ENCODE results near the gene ABCA10.

Gene ABCA10

DNA sequence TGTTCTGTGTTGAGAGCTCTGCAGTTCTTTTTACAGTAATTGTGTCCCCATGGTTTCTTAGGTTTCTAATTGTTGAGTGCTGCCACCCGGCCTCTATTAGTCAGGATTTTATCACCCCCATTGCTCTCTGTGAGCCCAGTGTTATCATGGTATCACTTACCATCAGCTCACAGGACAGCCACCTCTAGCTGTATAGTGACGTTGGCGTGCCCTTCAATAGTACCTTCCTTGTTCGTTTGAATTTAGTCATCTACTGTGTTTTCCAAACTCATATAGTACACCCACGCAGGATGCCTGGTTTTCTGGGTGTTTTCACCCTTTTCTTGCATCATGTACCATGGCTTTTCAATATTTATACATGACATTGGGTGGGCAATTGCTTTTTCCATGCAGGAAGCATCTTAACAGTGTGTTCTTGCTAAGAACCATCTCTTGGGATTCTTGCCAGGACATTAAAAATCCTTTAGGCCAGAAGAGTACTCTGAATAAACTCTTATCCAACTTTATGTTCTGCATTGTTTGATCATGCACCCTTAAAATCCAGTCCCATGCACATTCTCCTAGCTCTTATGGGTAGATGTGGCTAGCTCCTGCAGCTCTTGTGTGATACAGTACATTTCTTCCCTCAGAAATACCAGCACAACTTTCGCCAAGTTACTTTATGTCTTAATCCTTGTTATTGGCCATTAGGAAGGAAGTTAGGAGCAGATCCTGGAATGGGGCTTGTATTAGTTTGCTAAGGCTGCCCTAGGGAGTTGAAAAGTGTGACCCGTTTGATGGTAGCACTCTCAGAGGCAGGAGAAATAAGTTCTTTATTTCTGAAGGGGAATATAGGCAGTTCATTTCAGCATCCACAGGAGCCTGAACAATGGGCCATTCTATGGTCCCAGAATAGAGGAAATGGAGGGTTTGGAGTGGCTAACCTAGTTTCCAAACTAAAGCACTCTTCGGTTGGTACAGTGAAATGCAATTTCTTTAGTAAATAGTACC lies 11.3 kb upstream of the ABCA10 start:
- peaks cover 6% of the 10 kb centered on the region for H3K36me3 Mint-ChIP-seq (ENCODE audit: insufficient read depth)
- H3K4me1 Mint-ChIP-seq (ENCODE audit: low read depth in 2 of 2): no peaks in the 10 kb centered on the region
- no peak for ATAC-seq (replicated peaks)
- H3K9me3 Mint-ChIP-seq: no peaks in the 10 kb centered on the region
- no peaks in the 10 kb centered on the region for H3K27me3 Mint-ChIP-seq
- no peak overlapping the region for H3K27ac Mint-ChIP-seq
- no peak for DNase-seq
- H3K4me3 Mint-ChIP-seq: no peak overlapping the region

DNA sequence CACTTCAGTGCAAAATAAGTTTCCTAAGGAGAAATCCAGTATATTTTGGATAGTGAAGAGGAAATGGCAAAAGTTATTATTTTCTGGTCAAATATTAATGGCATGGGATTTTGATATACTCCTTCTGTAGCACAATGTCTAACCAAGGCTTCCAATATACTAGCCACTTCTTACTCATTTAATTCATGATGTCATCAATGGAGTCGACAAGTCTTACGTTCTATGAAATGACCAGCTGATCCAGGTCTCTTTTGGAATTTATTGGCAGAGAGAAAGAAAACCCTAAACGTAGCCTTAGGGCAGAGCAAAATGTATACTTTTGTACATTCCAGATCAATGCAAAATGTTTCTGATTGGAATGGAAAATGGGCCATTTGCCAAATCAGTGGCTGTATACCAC lies 8.3 kb upstream of the ABCA10 start:
- Mint-ChIP-seq H3K27me3 (no peaks in the 10 kb centered on the region), H3K36me3 (ENCODE audit: insufficient read depth) (no peaks in the 10 kb centered on the region), H3K4me1 (ENCODE audit: low read depth in 2 of 2) (no peaks in the 10 kb centered on the region), H3K4me3 (no peak overlapping the region), H3K27ac (no peak overlapping the region), H3K9me3 (peaks cover 0 to 11% of the 10 kb centered on the region in 2 donors)
- ATAC-seq (replicated peaks): no peak
- no peak for DNase-seq

GRCh38 chr17:69236464-69236863 lies 7.8 kb upstream of the ABCA10 start:
- no peak for ATAC-seq (replicated peaks)
- no peak overlapping the region for H3K27ac Mint-ChIP-seq
- no peak for DNase-seq
- H3K36me3 Mint-ChIP-seq (ENCODE audit: insufficient read depth): no peaks in the 10 kb centered on the region
- H3K9me3 Mint-ChIP-seq: peaks cover 0 to 16% of the 10 kb centered on the region in 2 donors
- H3K4me1 Mint-ChIP-seq (ENCODE audit: low read depth in 2 of 2): no peaks in the 10 kb centered on the region
- H3K27me3 Mint-ChIP-seq: no peaks in the 10 kb centered on the region
- no peak overlapping the region for H3K4me3 Mint-ChIP-seq

GRCh38 chr17:69235338-69236058 lies 6.9 kb upstream of the ABCA10 start:
- ATAC-seq (replicated peaks): peak; percentile 53
- H3K27ac Mint-ChIP-seq: no peak overlapping the region
- no peaks in the 10 kb centered on the region for H3K27me3 Mint-ChIP-seq
- no peaks in the 10 kb centered on the region for H3K36me3 Mint-ChIP-seq (ENCODE audit: insufficient read depth)
- peak; percentile 35 to 51 (median 40) for DNase-seq
- peaks cover 0 to 24% of the 10 kb centered on the region in 2 donors for H3K9me3 Mint-ChIP-seq
- H3K4me1 Mint-ChIP-seq (ENCODE audit: low read depth in 2 of 2): no peaks in the 10 kb centered on the region
- H3K4me3 Mint-ChIP-seq: no peak overlapping the region

- no peak for DNase-seq
- Mint-ChIP-seq H3K27me3 (no peaks in the 10 kb centered on the region), H3K27ac (no peak overlapping the region), H3K4me3 (no peak overlapping the region), H3K36me3 (ENCODE audit: insufficient read depth) (no peaks in the 10 kb centered on the region), H3K4me1 (ENCODE audit: low read depth in 2 of 2) (no peaks in the 10 kb centered on the region), H3K9me3 (peaks cover 0 to 24% of the 10 kb centered on the region in 2 donors)
- no peak for ATAC-seq (replicated peaks)
Measured at GRCh38 chr17:69232650-69233049, 4.0 kb upstream of the ABCA10 start.

GRCh38 chr17:69231521-69231920 lies 2.9 kb upstream of the ABCA10 start:
- Mint-ChIP-seq H3K4me3 (no peak overlapping the region), H3K27me3 (no peaks in the 10 kb centered on the region), H3K4me1 (ENCODE audit: low read depth in 2 of 2) (no peaks in the 10 kb centered on the region), H3K27ac (no peak overlapping the region), H3K36me3 (ENCODE audit: insufficient read depth) (no peaks in the 10 kb centered on the region), H3K9me3 (peaks cover 0 to 24% of the 10 kb centered on the region in 2 donors)
- no peak for DNase-seq
- ATAC-seq (replicated peaks): no peak

DNA sequence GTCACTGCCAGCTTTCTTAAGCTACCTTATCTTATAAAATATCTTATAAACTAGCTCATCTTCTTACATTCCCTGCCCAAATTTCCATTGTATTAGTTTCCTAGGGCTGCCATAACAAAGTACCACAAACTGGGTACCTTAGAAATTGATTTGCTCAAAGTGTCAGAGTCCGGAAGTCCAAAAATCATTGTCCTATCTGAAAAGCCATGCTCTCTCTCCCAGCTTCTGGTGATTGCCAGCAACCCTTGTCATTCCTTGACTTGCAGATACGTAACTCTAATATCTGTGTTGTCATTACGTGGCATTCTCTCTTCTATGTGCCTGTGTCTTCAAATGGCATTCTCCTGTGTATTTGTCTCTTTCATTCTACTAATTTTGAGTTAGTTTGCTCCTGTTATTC lies 2.3 kb upstream of the ABCA10 start:
- H3K4me3 Mint-ChIP-seq: no peak overlapping the region
- no peaks in the 10 kb centered on the region for H3K27me3 Mint-ChIP-seq
- H3K36me3 Mint-ChIP-seq (ENCODE audit: insufficient read depth): no peaks in the 10 kb centered on the region
- H3K9me3 Mint-ChIP-seq: peaks cover 0 to 24% of the 10 kb centered on the region in 2 donors
- H3K27ac Mint-ChIP-seq: no peak overlapping the region
- ATAC-seq (replicated peaks) (no peak), DNase-seq (no peak)
- no peaks in the 10 kb centered on the region for H3K4me1 Mint-ChIP-seq (ENCODE audit: low read depth in 2 of 2)

GRCh38 chr17:69228018-69228417 lies 606 bp downstream of the ABCA10 start:
- Mint-ChIP-seq H3K27ac (no peak overlapping the region), H3K4me3 (no peak overlapping the region), H3K4me1 (ENCODE audit: low read depth in 2 of 2) (no peaks in the 10 kb centered on the region), H3K36me3 (ENCODE audit: insufficient read depth) (no peaks in the 10 kb centered on the region), H3K9me3 (peaks cover 0 to 19% of the 10 kb centered on the region in 2 donors), H3K27me3 (no peaks in the 10 kb centered on the region)
- ATAC-seq (replicated peaks): no peak
- DNase-seq: no peak

DNA sequence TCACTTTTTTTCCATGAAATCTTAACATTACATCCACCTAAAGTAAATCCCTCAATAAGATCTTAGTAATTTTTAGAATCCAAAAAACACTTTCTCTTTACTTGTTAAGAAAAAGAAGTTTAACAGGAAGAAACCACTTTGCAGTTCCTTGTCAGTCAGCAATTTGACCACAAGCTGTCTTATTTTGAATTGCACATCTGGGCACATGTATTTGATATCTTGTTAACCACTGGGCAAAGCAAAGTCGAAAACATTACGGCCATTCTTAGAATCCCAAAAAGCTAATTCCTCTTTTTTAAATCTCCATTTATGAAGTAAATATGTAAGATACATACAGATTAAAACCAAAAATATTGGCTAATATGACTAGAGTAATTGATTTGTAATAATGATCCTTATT lies 1.1 kb downstream of the ABCA10 start:
- DNase-seq (no peak), ATAC-seq (replicated peaks) (no peak)
- Mint-ChIP-seq H3K27me3 (no peaks in the 10 kb centered on the region), H3K27ac (no peak overlapping the region), H3K4me1 (ENCODE audit: low read depth in 2 of 2) (no peaks in the 10 kb centered on the region), H3K4me3 (no peak overlapping the region), H3K9me3 (peaks cover 0 to 16% of the 10 kb centered on the region in 2 donors), H3K36me3 (ENCODE audit: insufficient read depth) (no peaks in the 10 kb centered on the region)

GRCh38 chr17:69223809-69224208 lies 4.8 kb downstream of the ABCA10 start:
- no peaks in the 10 kb centered on the region for H3K4me1 Mint-ChIP-seq (ENCODE audit: low read depth in 2 of 2)
- ATAC-seq (replicated peaks): no peak
- H3K36me3 Mint-ChIP-seq (ENCODE audit: insufficient read depth): no peaks in the 10 kb centered on the region
- peak overlapping the region in 1 of 2 donors; percentile 9 for H3K27ac Mint-ChIP-seq
- H3K9me3 Mint-ChIP-seq: no peaks in the 10 kb centered on the region
- DNase-seq: no peak
- H3K4me3 Mint-ChIP-seq: no peak overlapping the region
- H3K27me3 Mint-ChIP-seq: no peaks in the 10 kb centered on the region

- Mint-ChIP-seq H3K4me1 (ENCODE audit: low read depth in 2 of 2) (no peaks in the 10 kb centered on the region), H3K27ac (peak overlapping the region in 1 of 2 donors; percentile 9), H3K27me3 (no peaks in the 10 kb centered on the region), H3K4me3 (no peak overlapping the region), H3K36me3 (ENCODE audit: insufficient read depth) (no peaks in the 10 kb centered on the region), H3K9me3 (no peaks in the 10 kb centered on the region)
- DNase-seq: no peak
- ATAC-seq (replicated peaks): no peak
Measured at GRCh38 chr17:69222707-69223258, 5.8 kb downstream of the ABCA10 start.

DNA sequence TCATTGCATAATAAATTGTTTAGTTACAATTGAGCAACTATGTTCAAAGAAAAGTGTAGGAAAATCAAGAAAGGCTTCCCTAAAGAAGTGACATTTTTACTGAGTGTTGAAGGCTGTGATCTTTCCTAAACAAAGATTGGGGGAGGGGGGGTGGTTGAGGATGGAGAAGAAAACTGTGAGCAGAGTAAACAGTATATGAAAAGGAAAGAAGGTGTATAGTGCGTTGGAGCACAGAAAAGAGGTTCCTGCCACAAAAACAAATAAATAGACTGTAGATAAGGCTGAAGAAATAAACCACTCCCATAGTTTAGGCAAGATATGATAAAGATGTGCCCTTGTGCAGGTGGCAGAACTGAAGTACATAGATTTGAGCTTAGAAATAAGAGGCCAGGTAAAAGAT lies 8.5 kb downstream of the ABCA10 start:
- H3K36me3 Mint-ChIP-seq (ENCODE audit: insufficient read depth): no peaks in the 10 kb centered on the region
- no peak overlapping the region for H3K4me3 Mint-ChIP-seq
- no peaks in the 10 kb centered on the region for H3K9me3 Mint-ChIP-seq
- DNase-seq (no peak), ATAC-seq (replicated peaks) (no peak)
- no peak overlapping the region for H3K27ac Mint-ChIP-seq
- no peaks in the 10 kb centered on the region for H3K4me1 Mint-ChIP-seq (ENCODE audit: low read depth in 2 of 2)
- H3K27me3 Mint-ChIP-seq: no peaks in the 10 kb centered on the region

DNA sequence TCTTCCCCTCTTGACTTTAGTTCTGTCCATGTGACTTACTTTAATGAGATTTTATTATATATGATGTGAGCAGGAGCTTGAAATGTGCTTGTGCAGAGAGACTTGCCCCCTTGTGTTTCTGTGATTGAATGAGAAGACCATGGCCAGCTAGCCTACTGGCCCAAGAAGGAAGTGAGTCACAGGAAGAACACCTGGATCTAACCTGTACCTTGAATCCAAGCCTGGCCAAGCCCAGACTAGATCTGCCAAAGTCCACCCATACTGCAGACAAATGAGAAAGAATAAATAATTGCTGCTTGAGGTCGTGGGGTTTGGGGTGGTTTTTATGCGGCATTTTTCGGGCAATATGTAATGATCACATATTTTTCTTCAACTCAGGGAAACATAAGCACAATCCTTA lies 9.6 kb downstream of the ABCA10 start:
- DNase-seq: no peak
- no peaks in the 10 kb centered on the region for H3K4me1 Mint-ChIP-seq (ENCODE audit: low read depth in 2 of 2)
- H3K36me3 Mint-ChIP-seq (ENCODE audit: insufficient read depth): no peaks in the 10 kb centered on the region
- ATAC-seq (replicated peaks): no peak
- no peak overlapping the region for H3K27ac Mint-ChIP-seq
- no peaks in the 10 kb centered on the region for H3K27me3 Mint-ChIP-seq
- H3K4me3 Mint-ChIP-seq: no peak overlapping the region
- no peaks in the 10 kb centered on the region for H3K9me3 Mint-ChIP-seq

Data from effector memory CD8-positive, alpha-beta T cell (primary cell).